ENCODE results near the gene NSD2. TPM values are rescaled to one million over a fixed set of nuclear protein-coding genes. Genes with fewer than 3 reads are reported as not detected.

NSD2 gene
- polyA plus RNA-seq, 2 donors, result 11.9 to 14.1 TPM

DNA sequence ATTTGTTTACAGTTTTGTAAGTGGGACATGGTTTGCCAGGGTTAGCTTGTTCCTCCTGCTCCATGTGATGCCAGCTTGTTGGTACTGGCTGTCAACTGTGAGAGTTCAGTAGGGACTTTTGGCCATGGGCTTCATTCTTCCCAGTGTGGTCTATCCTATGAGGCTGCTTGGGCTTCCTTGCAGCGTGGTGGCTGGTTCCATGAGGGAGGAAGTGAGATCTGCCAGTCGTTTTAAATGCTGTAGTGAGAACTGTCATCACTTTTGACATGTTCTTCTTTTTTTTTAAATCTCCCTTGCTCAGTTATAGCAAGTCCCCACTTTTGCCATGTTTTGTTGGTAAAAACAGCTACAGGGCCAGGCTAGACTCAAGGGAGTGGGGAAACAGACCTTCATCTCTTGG lies 15.9 kb downstream of the NSD2 start:
- H3K9me3 ChIP-seq (ENCODE audit: control insufficient read depth in 2 of 2, insufficient read depth in 1 of 2, low read depth in 1 of 2, low read length in 1 of 2), result no peaks in the 10 kb centered on the region
- H3K27me3 ChIP-seq (ENCODE audit: control insufficient read depth in 1 of 2, insufficient read depth in 2 of 2, low read length in 2 of 2), result no peaks in the 10 kb centered on the region
- 55 to 63% methylated on average over 2 of the region's 2 CpGs for WGBS, 2 donors

DNA sequence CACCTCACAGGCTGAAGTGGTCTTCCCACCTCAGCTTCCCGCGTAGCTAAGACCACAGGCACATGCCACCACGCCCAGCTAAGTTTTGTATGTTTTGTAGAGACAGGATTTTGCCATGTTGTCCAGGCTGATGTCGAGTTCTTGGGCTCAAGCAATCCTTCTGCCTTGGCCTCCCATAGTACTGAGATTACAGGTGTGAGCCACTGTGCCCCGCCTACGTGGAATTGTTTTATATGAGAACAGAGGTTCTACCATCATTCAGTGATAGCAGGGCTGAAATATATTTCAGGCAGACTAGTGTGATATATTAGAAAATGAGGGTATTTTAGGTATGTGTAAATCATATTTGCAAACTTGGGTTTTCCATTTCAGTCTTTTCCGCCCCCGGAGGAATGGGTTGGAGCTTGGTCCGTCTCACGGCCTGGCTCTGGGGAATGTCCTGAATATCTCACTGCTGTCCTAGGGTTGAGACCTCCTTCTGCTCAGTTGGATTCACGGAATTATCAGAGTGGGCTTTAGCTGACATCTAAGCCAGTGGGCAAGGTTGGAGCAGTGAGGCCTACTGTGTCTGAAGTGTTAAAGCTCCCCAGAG lies 19.9 kb downstream of the NSD2 start:
- Histone ChIP-seq H3K4me1 (ENCODE audit: control insufficient read depth in 2 of 2, insufficient read depth in 2 of 2, low read length in 1 of 2) (no peaks in the 10 kb centered on the region), H3K27me3 (ENCODE audit: control insufficient read depth in 1 of 2, insufficient read depth in 2 of 2, low read length in 2 of 2) (no peaks in the 10 kb centered on the region), H3K36me3 (ENCODE audit: control insufficient read depth in 2 of 2, insufficient read depth in 2 of 2, low read length in 1 of 2) (no peaks in the 10 kb centered on the region), H3K9me3 (ENCODE audit: control insufficient read depth in 2 of 2, insufficient read depth in 1 of 2, low read depth in 1 of 2, low read length in 1 of 2) (no peaks in the 10 kb centered on the region), H3K4me3 (ENCODE audit: low read depth in 1 of 2, low read length in 2 of 2) (no peak overlapping the region), H3K27ac (ENCODE audit: low read depth in 2 of 2, low read length in 1 of 2) (no peak overlapping the region)
- WGBS, 2 donors, result 94 to 95% methylated on average over 11 of the region's 11 CpGs

More for the DNA sequence above, 15.9 kb downstream of the NSD2 start:
- Histone ChIP-seq H3K4me3 (ENCODE audit: low read depth in 1 of 2, low read length in 2 of 2) (no peak overlapping the region), H3K36me3 (ENCODE audit: control insufficient read depth in 2 of 2, insufficient read depth in 2 of 2, low read length in 1 of 2) (no peaks in the 10 kb centered on the region), H3K4me1 (ENCODE audit: control insufficient read depth in 2 of 2, insufficient read depth in 2 of 2, low read length in 1 of 2) (no peaks in the 10 kb centered on the region), H3K27ac (ENCODE audit: low read depth in 2 of 2, low read length in 1 of 2) (no peak overlapping the region)

DNA sequence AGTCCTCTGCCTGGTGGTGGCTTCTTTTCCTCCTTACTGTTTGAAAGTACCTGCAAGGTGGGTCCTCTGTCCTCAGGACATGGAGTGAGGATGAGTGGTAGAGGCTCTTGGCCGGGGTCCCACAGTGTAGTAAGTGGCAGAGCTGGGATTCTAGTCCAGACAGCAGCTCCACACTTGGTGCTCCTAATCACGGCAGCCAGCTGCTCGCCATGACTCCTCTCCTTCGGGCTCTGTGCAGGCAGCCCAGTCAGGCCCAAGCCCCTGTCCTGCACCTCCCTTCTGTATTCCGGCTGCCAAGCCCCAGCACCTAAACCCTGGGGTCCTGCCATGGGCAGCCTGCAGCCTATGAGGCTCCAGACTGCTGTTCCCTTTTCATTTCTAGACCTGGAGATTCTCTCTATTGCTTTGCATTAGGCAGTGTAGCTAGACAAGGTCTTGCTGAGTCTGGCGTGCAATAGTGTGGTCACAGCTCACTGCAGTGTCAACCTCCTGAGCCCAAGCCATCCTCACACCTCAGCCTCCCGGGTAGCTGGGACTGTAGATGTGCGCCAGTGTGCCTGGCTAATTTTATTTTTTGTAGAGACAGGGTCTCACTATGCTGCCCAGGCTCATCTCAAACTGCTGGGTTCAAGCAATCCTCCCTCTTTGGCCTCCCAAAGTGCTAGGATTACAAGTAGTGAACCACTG lies 24.9 kb downstream of the NSD2 start:
- no peaks in the 10 kb centered on the region for H3K9me3 ChIP-seq (ENCODE audit: control insufficient read depth in 2 of 2, insufficient read depth in 1 of 2, low read depth in 1 of 2, low read length in 1 of 2)
- peaks cover 0 to 2% of the 10 kb centered on the region in 2 donors for H3K36me3 ChIP-seq (ENCODE audit: control insufficient read depth in 2 of 2, insufficient read depth in 2 of 2, low read length in 1 of 2)
- WGBS, 2 donors, result 92 to 93% methylated on average over 8 of the region's 8 CpGs
- H3K27ac ChIP-seq (ENCODE audit: low read depth in 2 of 2, low read length in 1 of 2), result no peak overlapping the region
- H3K27me3 ChIP-seq (ENCODE audit: control insufficient read depth in 1 of 2, insufficient read depth in 2 of 2, low read length in 2 of 2), result no peaks in the 10 kb centered on the region
- no peak overlapping the region for H3K4me3 ChIP-seq (ENCODE audit: low read depth in 1 of 2, low read length in 2 of 2)
- H3K4me1 ChIP-seq (ENCODE audit: control insufficient read depth in 2 of 2, insufficient read depth in 2 of 2, low read length in 1 of 2), result no peaks in the 10 kb centered on the region

DNA sequence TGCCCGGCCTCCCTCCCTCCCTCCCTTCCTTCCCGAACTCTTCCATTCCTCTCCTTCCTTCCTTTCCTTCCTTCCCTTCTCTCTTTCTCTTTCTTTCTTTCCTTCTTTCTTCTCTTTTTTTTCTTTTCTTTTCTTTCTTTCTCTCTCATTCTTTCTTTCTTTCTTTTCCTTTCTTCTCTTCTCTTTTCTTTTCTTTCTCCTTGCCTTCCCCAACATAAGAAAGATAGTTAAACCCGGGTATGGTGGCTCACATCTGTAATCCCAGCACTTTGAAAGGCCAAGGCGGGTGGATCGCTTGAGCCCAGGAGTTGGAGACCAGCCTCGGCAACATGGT lies 25.4 kb downstream of the NSD2 start:
- Histone ChIP-seq H3K4me3 (ENCODE audit: low read depth in 1 of 2, low read length in 2 of 2) (no peak overlapping the region), H3K27ac (ENCODE audit: low read depth in 2 of 2, low read length in 1 of 2) (no peak overlapping the region), H3K4me1 (ENCODE audit: control insufficient read depth in 2 of 2, insufficient read depth in 2 of 2, low read length in 1 of 2) (no peaks in the 10 kb centered on the region), H3K36me3 (ENCODE audit: control insufficient read depth in 2 of 2, insufficient read depth in 2 of 2, low read length in 1 of 2) (peaks cover 0 to 7% of the 10 kb centered on the region in 2 donors), H3K27me3 (ENCODE audit: control insufficient read depth in 1 of 2, insufficient read depth in 2 of 2, low read length in 2 of 2) (no peaks in the 10 kb centered on the region), H3K9me3 (ENCODE audit: control insufficient read depth in 2 of 2, insufficient read depth in 1 of 2, low read depth in 1 of 2, low read length in 1 of 2) (no peaks in the 10 kb centered on the region)
- 90 to 91% methylated on average over 6 of the region's 6 CpGs for WGBS, 2 donors

DNA sequence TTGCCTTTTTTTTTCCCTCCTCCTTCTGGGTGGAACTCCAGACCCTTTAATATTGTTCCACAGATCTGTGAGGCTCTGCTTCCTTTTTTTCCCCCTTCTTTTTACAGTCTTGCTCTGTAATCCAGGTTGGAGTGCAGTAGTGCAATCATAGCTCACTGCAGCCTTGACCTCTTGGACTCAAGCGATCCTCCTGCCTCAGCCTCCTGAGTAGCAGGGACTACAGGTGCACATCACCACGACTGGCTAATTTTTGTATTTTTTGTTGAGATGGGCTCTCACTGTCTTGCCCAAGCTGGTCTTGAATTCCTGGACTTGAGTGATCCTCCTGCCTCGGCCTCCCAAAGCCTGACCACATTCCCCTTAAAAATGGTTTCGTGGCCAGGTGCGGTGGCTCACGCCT lies 26.8 kb downstream of the NSD2 start:
- Histone ChIP-seq H3K27me3 (ENCODE audit: control insufficient read depth in 1 of 2, insufficient read depth in 2 of 2, low read length in 2 of 2) (no peaks in the 10 kb centered on the region), H3K36me3 (ENCODE audit: control insufficient read depth in 2 of 2, insufficient read depth in 2 of 2, low read length in 1 of 2) (peaks cover 0 to 9% of the 10 kb centered on the region in 2 donors), H3K4me1 (ENCODE audit: control insufficient read depth in 2 of 2, insufficient read depth in 2 of 2, low read length in 1 of 2) (no peaks in the 10 kb centered on the region), H3K27ac (ENCODE audit: low read depth in 2 of 2, low read length in 1 of 2) (no peak overlapping the region), H3K9me3 (ENCODE audit: control insufficient read depth in 2 of 2, insufficient read depth in 1 of 2, low read depth in 1 of 2, low read length in 1 of 2) (no peaks in the 10 kb centered on the region), H3K4me3 (ENCODE audit: low read depth in 1 of 2, low read length in 2 of 2) (no peak overlapping the region)
- WGBS, 2 donors, result 97 to 99% methylated on average over 6 of the region's 6 CpGs

DNA sequence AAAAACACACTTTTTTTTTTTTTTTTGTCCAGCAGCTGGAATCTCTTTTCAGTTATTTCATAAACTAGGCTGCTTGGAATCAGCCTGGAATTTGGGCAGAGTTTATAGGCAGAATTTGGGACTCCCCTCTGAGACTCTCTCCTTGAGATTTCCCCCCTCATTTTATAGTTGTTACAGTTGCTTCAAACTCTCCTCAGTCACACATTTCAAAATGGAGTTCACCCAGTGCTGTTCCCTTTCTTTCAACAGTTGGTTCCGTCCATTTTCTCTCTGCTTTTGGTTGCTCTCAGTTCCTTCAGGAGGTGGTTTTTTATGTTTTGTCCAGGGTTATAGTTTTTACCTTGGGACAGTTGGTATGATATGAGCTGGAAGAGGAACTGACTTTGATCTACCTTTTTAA lies 27.5 kb downstream of the NSD2 start:
- Histone ChIP-seq H3K27me3 (ENCODE audit: control insufficient read depth in 1 of 2, insufficient read depth in 2 of 2, low read length in 2 of 2) (no peaks in the 10 kb centered on the region), H3K4me1 (ENCODE audit: control insufficient read depth in 2 of 2, insufficient read depth in 2 of 2, low read length in 1 of 2) (no peaks in the 10 kb centered on the region), H3K4me3 (ENCODE audit: low read depth in 1 of 2, low read length in 2 of 2) (no peak overlapping the region), H3K36me3 (ENCODE audit: control insufficient read depth in 2 of 2, insufficient read depth in 2 of 2, low read length in 1 of 2) (peaks cover 0 to 9% of the 10 kb centered on the region in 2 donors), H3K27ac (ENCODE audit: low read depth in 2 of 2, low read length in 1 of 2) (no peak overlapping the region), H3K9me3 (ENCODE audit: control insufficient read depth in 2 of 2, insufficient read depth in 1 of 2, low read depth in 1 of 2, low read length in 1 of 2) (no peaks in the 10 kb centered on the region)
- WGBS, 2 donors, result 76 to 90% methylated on average over 1 of the region's 1 CpG

DNA sequence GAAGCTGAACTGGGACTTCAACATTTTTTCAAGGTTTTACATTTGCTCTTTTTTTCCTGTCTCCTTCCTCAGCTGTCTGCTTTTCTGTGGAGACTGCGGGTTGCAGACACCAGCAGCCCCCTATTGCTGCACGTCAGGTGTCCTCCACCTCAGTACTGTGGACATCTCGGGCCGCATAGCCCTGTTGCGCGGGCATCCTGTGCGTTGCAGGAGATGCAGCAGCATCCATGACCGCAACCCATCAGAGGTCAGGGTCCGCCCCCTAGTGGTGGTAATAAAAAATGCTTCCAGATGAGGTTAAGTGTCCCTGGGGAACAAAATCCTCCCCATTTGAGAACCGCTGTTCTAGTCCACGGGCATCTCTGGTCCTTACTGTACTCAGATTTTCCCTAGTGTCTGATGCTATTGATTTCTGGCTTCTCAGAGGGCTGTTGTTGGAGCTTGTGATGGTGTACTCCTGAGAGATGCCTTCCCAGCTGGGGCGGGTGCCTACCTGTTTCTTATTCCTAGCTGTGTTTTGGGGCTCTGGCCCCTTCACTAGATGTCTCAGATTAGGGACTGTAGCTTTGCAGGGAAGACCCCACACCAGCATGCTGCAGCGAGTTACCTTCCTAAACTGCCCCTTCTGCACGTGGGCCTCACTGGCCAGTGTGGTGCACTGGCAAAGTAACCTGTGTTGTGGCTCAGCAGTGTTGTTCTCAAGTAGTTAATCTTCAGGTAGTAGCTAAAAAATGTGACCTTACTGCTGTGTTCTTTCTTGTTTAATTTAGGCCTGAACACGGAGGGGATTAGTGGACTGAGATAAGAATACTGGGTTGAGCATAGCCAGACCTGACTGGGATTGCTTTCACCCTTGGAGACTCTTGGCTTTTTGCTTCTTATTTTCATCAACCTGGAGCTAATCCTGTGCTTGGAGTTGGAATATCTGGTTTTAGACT lies 28.2 kb downstream of the NSD2 start:
- no peaks in the 10 kb centered on the region for H3K9me3 ChIP-seq (ENCODE audit: control insufficient read depth in 2 of 2, insufficient read depth in 1 of 2, low read depth in 1 of 2, low read length in 1 of 2)
- no peaks in the 10 kb centered on the region for H3K27me3 ChIP-seq (ENCODE audit: control insufficient read depth in 1 of 2, insufficient read depth in 2 of 2, low read length in 2 of 2)
- H3K27ac ChIP-seq (ENCODE audit: low read depth in 2 of 2, low read length in 1 of 2), result no peak overlapping the region
- peaks cover 0 to 11% of the 10 kb centered on the region in 2 donors for H3K36me3 ChIP-seq (ENCODE audit: control insufficient read depth in 2 of 2, insufficient read depth in 2 of 2, low read length in 1 of 2)
- WGBS, 2 donors, result 24% methylated on average over 15 of the region's 15 CpGs
- H3K4me1 ChIP-seq (ENCODE audit: control insufficient read depth in 2 of 2, insufficient read depth in 2 of 2, low read length in 1 of 2), result no peaks in the 10 kb centered on the region
- H3K4me3 ChIP-seq (ENCODE audit: low read depth in 1 of 2, low read length in 2 of 2), result no peak overlapping the region

DNA sequence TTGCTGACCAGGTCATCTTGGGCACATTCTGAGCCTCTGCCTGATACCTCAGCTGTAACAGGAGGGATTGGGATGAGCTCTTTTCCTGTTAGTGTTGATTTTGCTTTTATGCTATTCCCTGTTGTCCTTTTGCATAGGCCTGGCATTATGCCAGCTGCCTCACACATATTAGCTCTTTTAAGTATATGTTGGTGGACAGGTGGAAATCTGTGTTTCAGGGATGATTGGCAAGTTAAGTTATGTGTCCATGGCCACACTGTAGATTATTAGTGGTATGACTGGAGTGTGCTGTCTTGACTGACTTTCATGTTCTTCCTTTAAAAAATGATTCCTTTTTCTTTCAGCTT lies 28.9 kb downstream of the NSD2 start:
- Histone ChIP-seq H3K9me3 (ENCODE audit: control insufficient read depth in 2 of 2, insufficient read depth in 1 of 2, low read depth in 1 of 2, low read length in 1 of 2) (no peaks in the 10 kb centered on the region), H3K36me3 (ENCODE audit: control insufficient read depth in 2 of 2, insufficient read depth in 2 of 2, low read length in 1 of 2) (peaks cover 0 to 11% of the 10 kb centered on the region in 2 donors), H3K4me1 (ENCODE audit: control insufficient read depth in 2 of 2, insufficient read depth in 2 of 2, low read length in 1 of 2) (no peaks in the 10 kb centered on the region), H3K4me3 (ENCODE audit: low read depth in 1 of 2, low read length in 2 of 2) (no peak overlapping the region), H3K27me3 (ENCODE audit: control insufficient read depth in 1 of 2, insufficient read depth in 2 of 2, low read length in 2 of 2) (no peaks in the 10 kb centered on the region), H3K27ac (ENCODE audit: low read depth in 2 of 2, low read length in 1 of 2) (no peak overlapping the region)

DNA sequence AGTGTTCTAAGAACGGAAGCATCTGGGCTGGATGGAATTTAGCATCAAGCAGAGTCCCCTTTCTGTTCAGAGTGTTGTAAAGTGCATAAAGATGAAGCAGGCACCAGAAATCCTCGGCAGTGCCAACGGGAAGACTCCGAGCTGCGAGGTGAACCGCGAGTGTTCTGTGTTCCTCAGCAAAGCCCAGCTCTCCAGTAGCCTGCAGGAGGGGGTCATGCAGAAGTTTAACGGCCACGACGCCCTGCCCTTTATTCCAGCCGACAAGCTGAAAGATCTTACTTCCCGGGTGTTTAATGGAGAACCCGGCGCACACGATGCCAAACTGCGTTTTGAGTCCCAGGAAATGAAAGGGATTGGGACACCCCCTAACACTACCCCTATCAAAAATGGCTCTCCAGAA lies 29.4 kb downstream of the NSD2 start:
- no peak overlapping the region for H3K27ac ChIP-seq (ENCODE audit: low read depth in 2 of 2, low read length in 1 of 2)

More for the DNA sequence above, 29.4 kb downstream of the NSD2 start:
- H3K27me3 ChIP-seq (ENCODE audit: control insufficient read depth in 1 of 2, insufficient read depth in 2 of 2, low read length in 2 of 2), result no peaks in the 10 kb centered on the region
- no peaks in the 10 kb centered on the region for H3K4me1 ChIP-seq (ENCODE audit: control insufficient read depth in 2 of 2, insufficient read depth in 2 of 2, low read length in 1 of 2)
- no peak overlapping the region for H3K4me3 ChIP-seq (ENCODE audit: low read depth in 1 of 2, low read length in 2 of 2)
- WGBS, 2 donors, result 87 to 88% methylated on average over 16 of the region's 16 CpGs
- H3K36me3 ChIP-seq (ENCODE audit: control insufficient read depth in 2 of 2, insufficient read depth in 2 of 2, low read length in 1 of 2), result peaks cover 0 to 11% of the 10 kb centered on the region in 2 donors
- no peaks in the 10 kb centered on the region for H3K9me3 ChIP-seq (ENCODE audit: control insufficient read depth in 2 of 2, insufficient read depth in 1 of 2, low read depth in 1 of 2, low read length in 1 of 2)
